HCEC 1CT (cell line): ENCODE data around the gene DYNLL1.
A peak's percentile ranks its signal among the peaks of the same experiment; 100 is the strongest.
"Not testable (repeated sequence)": the region's sequence is repeated elsewhere in the genome, so short reads cannot be mapped to it uniquely, and the experiment has no call there.

ENCODE experiments used
- DNase-seq: peaks from one replicate; pipeline ENCODE4 v3.0.0-alpha.2; 2017

DYNLL1 gene

DNA sequence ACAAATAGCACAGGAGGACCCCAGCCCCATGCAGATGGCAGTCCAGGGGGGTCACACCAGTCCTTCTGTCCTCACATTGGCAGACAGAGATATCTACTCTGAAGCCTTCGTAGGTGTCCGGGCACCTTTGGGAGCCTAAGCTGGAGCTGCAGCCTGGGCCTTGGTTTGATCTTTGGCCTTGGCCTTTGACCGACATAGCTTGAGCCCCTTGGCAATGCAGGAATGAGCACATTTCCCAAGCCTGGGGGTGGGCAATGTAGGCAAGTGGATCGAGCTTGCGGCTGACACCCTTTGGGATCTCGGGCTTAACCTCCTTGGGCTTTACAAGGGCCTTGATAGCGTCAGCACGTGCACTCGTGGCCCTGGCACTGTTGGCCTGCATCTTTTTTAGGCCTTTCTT, 26.7 kb downstream of the DYNLL1 start:
- no peak for DNase-seq

DNA sequence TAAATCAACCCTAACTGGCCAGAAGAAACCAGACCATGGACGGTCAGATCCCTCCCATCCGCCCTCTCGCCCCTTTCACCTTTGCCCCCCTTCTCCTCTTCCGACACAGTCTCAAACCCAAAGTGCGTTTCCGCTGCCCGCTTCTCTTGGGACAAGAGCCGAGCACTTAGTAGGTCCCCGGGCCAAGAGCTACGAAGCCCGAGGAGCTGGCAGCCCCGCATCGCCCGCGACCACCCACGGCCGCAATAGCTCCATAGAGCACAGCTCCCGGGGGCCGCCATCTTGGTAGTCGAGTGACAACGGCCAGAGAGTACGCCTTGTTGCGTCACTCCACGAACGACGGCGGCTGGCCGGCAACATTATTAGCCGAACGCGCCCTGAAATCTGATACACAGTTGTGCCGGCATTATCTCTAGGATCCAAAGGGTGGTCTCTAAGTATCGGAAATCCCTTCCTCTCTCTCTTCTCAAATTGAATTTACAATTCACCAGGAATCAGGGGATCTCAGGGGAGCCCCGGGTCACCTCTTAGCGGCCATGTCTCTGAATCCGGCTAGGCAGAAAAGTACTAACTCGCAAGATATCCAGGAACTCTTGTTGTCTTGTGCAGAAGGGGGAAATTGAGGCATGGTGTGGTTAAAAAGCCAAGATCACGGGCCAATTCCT, 33.1 kb downstream of the DYNLL1 start, which contains the start of gene COQ5:
TSS of gene COQ5 (minus strand) at position 298 of the 665 bp plus-strand sequence. CDS start at position 281, 17 bp downstream.
- DNase-seq = peak; percentile 83

GRCh38 chr12:120529641-120530417, 33.9 kb downstream of the DYNLL1 start:
- peak; percentile 25 for DNase-seq

GRCh38 chr12:120530418-120530761, 34.5 kb downstream of the DYNLL1 start:
- not testable (repeated sequence) for DNase-seq

- DNase-seq = no peak
Measured at GRCh38 chr12:120532701-120533238, 36.9 kb downstream of the DYNLL1 start.

DNA sequence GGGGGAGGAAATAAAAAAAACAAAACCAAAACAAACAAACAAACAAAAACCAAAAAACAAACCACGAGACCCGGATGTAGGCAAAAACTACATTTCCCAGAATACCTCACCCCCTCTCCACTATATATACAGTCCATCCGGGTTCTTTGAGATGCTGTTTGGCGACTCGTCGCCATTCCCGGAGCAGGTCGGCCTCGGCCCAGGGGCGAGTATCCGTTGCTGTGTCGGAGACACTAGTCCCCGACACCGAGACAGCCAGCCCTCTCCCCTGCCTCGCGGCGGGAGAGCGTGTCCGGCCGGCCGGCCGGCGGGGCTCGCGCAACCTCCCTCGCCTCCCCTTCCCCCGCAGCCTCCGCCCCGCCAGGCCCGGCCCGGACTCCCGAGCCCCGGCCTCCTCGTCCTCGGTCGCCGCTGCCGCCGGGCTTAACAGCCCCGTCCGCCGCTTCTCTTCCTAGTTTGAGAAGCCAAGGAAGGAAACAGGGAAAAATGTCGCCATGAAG, 38.3 kb downstream of the DYNLL1 start, which contains the start of gene RNF10:
TSS of gene RNF10 (plus strand) at position 154 of the 500 bp plus-strand sequence. CDS start 456 bp downstream, outside the sequence.
- peak; percentile 79 for DNase-seq

GRCh38 chr12:120534703-120535655, 39.1 kb downstream of the DYNLL1 start:
- DNase-seq = peak; percentile 84

DNA sequence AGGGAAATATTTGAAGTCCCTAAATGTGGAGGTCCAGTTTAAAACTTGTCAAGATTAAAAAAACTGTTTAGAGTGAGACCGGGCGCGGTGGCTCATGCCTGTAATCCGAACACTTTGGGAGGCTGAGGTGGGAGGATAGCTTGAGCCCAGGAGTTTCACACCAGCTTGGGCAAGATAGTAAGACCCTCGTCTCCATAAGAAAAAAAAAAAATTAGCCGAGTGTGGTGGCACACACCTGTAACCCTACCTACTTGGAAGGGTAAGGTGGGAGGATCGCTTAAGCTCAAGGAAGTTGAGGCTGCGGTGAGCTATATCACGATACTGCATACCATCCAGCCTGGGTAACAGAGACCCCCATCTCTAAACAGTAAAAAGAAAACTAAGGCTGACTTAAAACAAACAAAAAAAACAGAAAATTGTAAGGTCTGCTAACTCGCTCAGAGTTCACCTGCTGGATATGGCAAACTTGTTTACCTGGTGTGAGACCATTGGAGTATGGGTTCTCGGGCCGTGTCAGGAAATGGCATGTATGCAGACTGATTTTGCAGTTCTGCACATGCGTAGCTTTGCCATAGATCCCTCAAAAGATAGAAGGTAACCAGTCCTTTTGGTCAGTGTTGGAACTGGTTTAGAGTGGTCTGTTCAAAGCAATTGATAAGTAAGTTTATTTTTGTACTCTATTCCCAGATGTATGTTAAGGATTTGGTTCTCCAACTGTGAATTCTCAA, 40.3 kb downstream of the DYNLL1 start:
- DNase-seq = no peak

- no peak for DNase-seq
Measured at GRCh38 chr12:120537856-120538220, 41.9 kb downstream of the DYNLL1 start.

DNA sequence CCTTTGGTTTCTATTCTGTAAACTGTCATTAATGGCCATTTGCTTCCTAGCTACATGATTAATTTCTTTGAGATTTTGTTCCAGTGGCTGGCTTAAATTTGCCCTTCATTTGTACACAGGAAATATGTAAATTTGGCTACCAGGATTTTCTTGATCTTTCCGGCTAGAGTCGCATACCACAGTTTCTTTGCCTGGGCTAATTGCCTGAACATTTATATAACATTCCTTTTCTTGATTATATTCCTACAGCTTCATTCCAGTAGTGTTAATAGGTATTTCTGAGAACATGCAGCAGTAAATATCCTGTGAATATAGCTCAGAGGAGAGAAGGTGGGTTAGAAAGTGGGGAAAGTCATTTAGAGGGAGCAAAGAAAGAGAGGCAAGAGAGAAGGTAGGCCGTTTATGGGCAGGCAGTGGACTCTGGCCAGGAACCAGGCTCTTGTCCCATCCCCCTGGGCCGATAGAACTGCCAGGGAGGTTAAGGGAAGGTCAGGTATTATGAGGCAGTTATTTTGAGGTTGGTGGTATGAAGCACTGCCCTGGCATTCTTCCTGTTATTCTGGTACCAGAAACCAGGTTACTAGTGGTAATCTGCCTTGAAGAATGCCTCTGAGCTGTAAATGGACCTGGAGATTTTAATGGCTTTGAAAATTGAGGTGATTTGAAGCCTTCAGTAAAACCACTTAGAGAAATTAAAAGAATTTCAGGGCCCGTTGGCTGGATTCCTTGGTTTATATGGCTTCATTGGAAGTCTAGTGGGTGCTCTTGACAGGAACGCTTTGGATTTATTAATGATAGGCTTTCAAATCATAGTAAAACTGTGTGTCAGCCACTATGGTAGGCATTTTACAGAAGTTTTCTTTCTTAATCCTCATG, 42.6 kb downstream of the DYNLL1 start:
- DNase-seq = peak; percentile 49

DNA sequence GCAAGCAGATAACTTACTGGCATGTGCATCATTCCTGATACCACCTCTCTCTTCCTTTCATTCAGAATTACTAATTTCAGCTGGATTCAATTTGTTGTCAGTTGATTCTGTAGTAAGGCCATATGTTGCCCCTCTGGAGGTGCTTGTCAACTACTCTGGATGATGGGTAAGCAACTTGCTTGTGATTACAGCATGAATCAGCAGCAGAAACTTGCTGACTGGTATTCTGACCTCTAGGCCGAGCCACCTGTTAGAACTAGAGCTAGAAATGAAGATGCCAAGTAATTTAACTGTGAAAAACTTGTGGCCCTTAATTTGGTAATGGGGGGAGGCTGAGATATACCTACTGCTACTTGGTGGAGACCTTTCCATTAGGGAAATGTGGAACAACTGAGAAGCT, 43.4 kb downstream of the DYNLL1 start:
- peak; percentile 87 for DNase-seq

DNA sequence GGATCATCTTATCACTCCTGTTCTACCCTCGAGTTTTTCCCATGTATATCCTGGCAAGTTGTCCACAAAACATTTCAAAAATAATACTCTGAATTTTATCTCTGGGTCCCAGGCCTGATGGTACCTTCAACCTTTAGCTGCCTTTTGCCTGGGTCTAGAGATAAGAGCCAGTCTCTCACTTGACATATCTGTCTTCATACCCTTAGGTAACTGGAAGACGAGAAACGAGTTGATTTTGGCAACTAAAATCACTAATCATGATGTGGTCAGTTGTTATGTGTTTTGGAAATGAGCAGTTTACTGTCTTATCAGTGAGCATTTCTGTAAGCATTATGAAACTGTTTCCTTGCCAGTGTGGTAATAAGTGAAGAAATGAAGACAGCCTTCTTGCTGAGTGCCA, 44.5 kb downstream of the DYNLL1 start:
- DNase-seq = no peak

- no peak for DNase-seq
Measured at GRCh38 chr12:120542166-120542565, 46.3 kb downstream of the DYNLL1 start.

GRCh38 chr12:120544691-120545090, 48.8 kb downstream of the DYNLL1 start:
- no peak for DNase-seq

DNA sequence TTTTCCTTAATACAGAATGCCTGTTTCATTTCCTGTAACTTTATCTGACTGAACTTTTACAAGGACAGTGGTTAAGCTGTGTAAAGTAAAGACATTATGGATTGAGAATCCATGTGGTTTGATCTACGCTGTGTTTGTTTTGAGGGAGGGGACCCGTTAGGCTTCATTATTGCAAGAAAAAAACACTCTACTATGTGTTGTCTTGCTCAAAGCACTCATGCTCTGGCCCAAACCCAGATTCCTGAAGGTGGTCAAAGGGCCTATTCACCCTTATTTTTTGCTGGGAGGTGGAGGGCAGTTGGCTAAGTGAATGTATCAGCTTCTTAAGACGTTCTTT, 50.1 kb downstream of the DYNLL1 start:
- DNase-seq = no peak
